Inflammatory macrophage (primary cell): ENCODE measurements around the gene COL20A1.

Source experiments
- DNase-seq, 2 donors: peaks; one replicate each; pipeline ENCODE4 v3.0.0-alpha.2; 2020 to 2022

COL20A1 gene

GRCh38 chr20:63309261-63310071 is 16.5 kb downstream of the COL20A1 start:
- DNase-seq = peak in 1 of 2 donors; percentile 8

- no peak for DNase-seq
These were observed 17.4 kb downstream of the COL20A1 start for GRCh38 chr20:63310265-63310991.

- no peak for DNase-seq
These were observed 18.3 kb downstream of the COL20A1 start for GRCh38 chr20:63311186-63311832.

- DNase-seq = no peak
These were observed 18.9 kb downstream of the COL20A1 start for GRCh38 chr20:63311833-63312243.

GRCh38 chr20:63312273-63312672 is 19.3 kb downstream of the COL20A1 start:
- no peak for DNase-seq

- DNase-seq = no peak
These were observed 19.8 kb downstream of the COL20A1 start for GRCh38 chr20:63312690-63313348.

- DNase-seq = no peak
These were observed 20.5 kb downstream of the COL20A1 start for GRCh38 chr20:63313349-63314014.

- DNase-seq = no peak
These were observed 21.1 kb downstream of the COL20A1 start for GRCh38 chr20:63314015-63314471.

GRCh38 chr20:63314566-63315239 is 21.7 kb downstream of the COL20A1 start:
- DNase-seq = no peak

- DNase-seq = no peak
These were observed 22.3 kb downstream of the COL20A1 start for GRCh38 chr20:63315240-63315689.

- no peak for DNase-seq
These were observed 22.9 kb downstream of the COL20A1 start for GRCh38 chr20:63315731-63316491.

GRCh38 chr20:63316502-63316921 is 23.5 kb downstream of the COL20A1 start:
- no peak for DNase-seq

GRCh38 chr20:63317061-63317460 is 24.1 kb downstream of the COL20A1 start:
- DNase-seq = no peak

- DNase-seq = no peak
These were observed 24.8 kb downstream of the COL20A1 start for GRCh38 chr20:63317601-63318291.

GRCh38 chr20:63318391-63319163 is 25.6 kb downstream of the COL20A1 start:
- DNase-seq = no peak

- no peak for DNase-seq
These were observed 26.4 kb downstream of the COL20A1 start for GRCh38 chr20:63319164-63320040.

GRCh38 chr20:63320041-63320511 is 27.1 kb downstream of the COL20A1 start:
- no peak for DNase-seq

GRCh38 chr20:63320616-63321147 is 27.7 kb downstream of the COL20A1 start:
- DNase-seq = no peak
